GM18511 (cell line): ENCODE results near the gene CDR2.
"Not testable (repeated sequence)": the region's sequence is repeated elsewhere in the genome, so short reads cannot be mapped to it uniquely, and the experiment has no call there.

ENCODE experiments used
- ATAC-seq: cut with Tn5 transposase; IDR thresholded peaks from one replicate; pipeline ENCODE4 v1.9.1; 2021; ENCODE audit warnings: mild to moderate bottlenecking, moderate library complexity; ENCODE audit not compliant: unreplicated experiment

Gene CDR2

DNA sequence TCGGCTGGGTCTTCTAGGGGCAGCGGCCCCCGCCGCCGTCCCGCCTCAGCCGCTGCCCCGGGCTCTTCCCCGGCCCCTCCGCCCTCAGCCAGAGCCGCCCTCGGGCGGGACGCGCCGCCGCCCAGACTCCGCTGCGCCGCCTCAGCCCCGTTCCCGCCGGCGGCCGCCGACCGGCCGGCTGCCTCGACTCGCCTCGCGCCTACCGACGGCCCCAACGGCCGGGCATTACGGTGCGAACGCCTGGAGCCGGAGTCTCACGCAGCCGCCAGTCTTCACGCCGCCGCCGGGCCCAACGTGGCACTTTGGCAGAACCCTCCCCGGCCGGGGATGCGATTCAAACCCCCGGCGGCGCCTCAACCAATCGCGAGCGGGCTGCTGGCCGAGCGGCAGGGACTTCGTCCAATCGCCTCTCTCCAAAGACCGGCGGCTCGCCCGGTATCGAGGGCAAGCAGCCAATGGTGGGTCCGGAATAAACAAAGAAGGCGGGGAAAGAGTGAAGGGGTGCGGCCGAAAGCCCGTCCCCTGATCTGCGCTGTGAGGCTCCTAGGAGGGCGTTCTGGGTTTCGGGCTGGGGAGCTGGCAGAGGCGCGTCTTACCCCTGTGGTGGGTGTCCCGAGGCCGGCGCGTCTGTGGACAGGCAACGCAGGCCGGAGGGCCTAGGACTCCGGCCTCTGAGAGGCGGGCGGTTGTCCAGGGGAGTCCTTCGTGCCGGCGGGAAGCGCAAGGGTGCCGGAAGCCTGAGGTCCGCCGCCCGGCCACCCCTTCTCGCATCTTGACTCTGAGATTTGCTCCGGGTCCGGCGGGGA lies at the start of gene CDR2:
TSS of gene CDR2 (minus strand) at position 309 of the 806 bp plus-strand sequence. CDS start 310 bp downstream, outside the sequence.
- ATAC-seq = peak; percentile 91

DNA sequence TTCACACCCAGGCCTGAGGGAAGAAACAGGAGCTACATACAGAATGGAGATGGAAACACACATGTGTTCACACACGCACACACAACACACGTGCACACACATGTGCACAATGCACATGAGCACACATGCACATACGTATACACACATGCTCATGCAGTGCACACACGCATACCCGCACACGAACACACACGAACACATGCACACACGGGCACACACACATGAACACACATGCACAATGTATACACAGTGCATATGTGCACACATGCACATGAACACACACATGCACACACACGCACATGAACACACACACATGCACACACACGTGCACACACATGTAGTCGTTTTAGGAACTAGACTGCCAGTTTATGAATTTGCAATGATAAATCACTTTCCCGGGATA lies 49.3 kb upstream of the CDR2 start:
- no peak for ATAC-seq

DNA sequence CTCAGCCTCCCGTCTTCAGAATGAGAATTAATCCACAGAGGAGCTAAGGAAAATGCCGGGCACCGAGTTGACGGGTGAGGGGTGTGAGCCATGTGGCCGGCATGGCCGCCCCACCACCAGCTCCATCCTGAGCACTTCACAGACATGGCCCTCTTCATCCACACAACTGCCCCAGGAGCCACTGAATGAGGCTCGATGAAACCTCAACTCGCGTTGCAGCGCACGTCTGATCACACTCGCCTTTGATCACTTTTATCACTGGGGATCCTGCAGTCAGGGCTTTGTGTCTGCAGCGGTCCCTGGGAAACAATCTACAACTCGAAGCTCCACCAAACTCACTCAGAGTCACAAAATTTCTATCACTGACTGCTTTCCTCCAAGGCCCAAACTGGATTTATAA lies 46.7 kb upstream of the CDR2 start:
- ATAC-seq = no peak

GRCh38 chr16:22420606-22421135 lies 46.3 kb upstream of the CDR2 start:
- no peak for ATAC-seq

DNA sequence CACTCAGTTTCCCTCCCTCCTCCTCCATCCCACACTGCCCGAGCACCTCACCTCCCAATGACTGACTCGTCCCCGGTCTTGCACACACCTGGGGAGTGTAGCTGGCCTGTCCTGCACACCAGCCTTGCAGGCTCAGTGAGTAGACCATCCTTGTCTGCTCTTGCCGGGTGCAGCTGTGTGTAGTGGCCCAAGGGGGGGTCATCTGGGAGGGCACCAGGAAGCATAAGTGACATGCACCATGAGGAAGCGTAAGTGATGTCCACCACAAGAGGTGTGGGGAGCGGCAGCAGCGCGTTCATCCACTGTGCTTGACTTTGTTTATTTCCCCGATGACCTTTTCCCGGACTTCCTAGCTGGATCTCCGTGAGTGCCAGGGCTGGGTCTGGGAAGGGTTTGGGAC lies 45.5 kb upstream of the CDR2 start:
- no peak for ATAC-seq

DNA sequence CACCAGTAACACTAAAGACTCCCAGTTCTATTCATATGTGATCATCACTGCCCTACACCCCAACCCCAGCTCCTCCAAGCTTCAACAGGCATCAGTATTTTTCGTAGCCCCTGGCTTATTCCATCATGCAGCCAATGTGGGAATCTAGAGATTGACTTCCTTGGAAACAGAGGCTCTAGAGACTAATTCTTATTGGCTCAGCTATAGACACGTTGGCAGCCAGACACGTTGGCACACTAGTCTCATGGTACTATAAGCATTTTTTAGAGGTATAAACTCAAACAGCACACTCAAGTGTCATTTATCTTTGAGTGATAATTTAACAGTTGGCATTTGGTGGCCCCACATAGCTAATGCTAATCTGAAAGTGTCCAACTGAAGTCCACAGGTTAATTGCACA lies 44.4 kb upstream of the CDR2 start:
- ATAC-seq = no peak

GRCh38 chr16:22417798-22418197 lies 43.4 kb upstream of the CDR2 start:
- ATAC-seq = not testable (repeated sequence)

GRCh38 chr16:22417019-22417418 lies 42.6 kb upstream of the CDR2 start:
- ATAC-seq = no peak

GRCh38 chr16:22413819-22414218 lies 39.4 kb upstream of the CDR2 start:
- ATAC-seq = no peak

- ATAC-seq = no peak
Measured at GRCh38 chr16:22407486-22407885, 33.1 kb upstream of the CDR2 start.

DNA sequence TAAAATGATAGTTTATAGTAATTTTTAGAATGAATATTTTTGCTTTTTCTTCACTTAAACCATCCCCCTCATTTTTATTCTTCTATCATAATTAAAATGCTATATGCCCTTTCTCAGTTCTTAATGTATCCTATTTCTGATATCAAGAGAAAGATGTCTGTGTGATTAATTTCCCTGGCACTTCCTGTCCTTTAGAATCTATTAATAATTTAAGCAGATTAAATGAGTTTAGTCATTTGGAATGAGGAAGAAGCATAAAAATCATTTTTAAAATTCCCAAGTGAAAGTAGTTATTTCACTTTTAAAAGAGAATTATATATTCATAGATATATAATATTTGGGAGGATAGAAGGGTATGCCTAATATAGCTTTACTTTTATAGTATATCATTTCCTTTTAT lies 27.8 kb upstream of the CDR2 start:
- ATAC-seq = no peak

DNA sequence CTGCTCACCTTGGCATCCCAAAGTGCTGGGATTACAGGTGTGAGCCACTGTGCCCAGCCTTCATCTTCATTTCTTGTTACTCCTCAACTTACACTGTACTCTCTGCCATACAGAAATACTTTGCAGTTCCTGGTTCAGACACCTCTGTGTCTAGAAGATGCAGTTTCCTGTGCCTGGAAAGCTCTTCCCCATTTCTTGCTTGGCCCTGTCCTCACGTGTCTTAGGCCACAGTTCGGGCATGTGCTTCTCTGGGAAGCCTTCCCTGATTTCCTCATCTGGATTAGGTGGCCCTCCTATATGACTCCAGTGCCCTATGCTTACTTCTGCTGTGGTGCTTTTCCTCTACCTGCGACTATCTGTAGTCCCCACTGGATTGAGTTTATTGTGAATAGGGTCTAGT lies 26.5 kb upstream of the CDR2 start:
- ATAC-seq = no peak

DNA sequence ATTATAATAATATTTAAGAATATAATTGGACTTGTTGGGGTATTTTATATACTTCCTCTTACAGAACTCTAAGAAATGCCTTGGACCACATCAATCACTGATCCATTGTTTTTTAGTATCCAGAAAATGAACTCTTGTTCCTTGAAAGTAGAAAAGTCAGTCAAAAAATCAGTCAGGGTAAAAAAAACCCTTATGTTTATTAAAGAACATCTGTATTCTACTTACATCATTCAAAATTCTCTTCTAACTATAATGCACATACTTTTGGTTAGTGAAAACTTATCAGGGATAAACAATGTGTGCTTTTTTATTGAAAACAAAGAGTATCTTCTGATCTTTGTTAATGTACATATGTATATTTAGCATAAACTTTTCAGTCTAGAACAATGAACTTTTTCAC lies 23.5 kb upstream of the CDR2 start:
- ATAC-seq = no peak

DNA sequence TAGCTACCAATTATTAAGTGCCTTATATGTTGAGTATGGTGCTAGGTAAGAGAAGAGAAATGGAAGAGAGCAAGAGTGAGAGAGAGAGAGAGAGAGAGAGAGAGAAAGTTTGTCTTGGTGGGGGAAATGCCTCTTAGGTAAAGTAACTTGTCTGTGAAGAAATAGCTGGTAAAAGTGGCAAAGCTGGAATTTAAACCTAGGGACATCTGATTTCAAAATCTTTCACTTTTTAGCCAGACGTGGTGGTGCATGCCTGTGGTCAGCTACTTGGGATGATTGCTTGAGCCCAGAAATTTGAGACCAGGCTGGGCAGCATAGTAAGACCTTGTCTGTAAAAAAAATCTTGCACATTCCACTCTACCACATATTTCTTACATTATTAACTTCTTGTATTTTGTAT lies 23.0 kb upstream of the CDR2 start:
- ATAC-seq = no peak

DNA sequence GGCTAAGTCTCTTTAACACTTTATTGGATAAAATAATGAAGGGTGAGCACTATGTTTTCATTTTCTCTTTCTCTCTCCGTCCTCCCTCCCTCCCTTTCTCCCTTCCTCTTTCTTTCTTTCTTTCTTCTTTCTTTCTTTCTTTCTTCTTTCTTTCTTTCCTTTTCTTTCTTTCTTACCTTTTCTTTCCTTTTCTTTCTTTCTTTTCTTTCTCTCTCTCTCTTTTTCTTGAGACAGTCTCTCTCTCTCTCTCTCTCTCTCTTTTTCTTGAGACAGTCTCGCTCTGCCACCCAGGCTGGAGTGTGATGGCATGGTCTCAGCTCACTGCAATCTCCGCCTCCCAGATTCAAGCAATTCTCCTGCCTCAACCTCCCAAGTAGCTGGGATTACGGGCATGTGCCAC lies 21.5 kb upstream of the CDR2 start:
- ATAC-seq = no peak

GRCh38 chr16:22394121-22394520 lies 19.7 kb upstream of the CDR2 start:
- ATAC-seq = no peak

DNA sequence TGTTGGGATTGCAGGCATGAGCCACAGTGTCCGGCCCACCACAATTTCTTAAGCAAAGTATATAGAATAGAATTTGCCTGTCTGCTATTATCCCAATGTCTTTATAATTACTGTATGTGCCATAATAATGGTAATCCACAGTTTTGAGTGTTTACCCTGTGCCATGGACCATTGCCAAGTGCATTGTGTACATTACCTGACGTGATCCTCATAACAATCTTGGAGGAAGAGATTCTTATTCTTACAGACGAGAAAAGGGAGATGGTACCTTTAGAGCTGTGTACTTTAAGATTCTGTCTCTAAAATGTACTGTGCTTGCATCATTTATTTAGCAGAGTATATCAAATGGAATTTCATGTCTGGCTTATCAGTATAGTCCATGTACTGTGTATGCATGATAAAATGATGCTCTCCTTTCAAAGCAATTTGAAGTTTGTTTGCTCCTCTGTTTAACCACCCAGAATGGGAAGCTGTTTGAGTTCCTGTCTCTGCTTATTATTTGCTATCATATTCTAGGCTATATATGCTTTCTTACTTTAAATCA lies 13.8 kb upstream of the CDR2 start:
- no peak for ATAC-seq

- ATAC-seq = no peak
Measured at GRCh38 chr16:22386976-22387375, 12.6 kb upstream of the CDR2 start.

DNA sequence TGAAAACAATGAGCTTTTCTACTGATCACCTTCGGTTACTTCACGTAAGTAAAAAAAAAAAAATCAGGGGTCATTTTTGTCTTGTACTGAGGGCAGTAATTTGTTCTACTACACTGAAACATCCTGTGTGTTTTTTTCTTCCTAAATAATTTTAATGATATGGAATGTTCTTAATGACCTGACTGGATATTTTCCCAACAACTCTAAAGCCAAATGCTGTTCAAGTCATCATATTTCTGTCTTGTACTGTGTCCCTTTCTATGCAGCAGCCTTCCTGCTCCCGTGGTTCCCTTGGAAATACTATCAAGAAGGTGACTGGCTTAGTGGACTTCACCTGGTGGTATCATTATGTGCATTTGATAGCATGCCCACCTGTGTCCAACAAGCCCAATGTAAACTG lies 10.8 kb upstream of the CDR2 start:
- no peak for ATAC-seq

DNA sequence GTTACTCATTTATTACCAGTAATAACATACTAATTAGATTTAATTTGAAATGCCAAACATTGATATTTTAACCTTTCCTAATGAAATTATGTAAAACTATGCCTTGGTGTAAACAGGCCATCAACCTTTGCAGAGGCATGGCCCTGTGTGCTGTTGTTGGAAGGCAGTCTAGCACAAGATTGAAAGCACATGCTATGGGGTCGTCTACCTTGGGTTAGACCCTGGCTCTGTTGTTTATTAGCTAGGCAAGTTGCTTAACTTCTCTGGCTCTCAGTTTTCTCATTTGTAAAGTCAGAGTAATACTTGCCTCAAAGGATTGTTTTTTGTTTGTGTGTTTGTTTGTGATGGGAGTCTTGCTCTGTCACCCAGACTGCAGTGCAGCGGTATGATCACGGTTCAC lies 9.4 kb upstream of the CDR2 start:
- no peak for ATAC-seq

DNA sequence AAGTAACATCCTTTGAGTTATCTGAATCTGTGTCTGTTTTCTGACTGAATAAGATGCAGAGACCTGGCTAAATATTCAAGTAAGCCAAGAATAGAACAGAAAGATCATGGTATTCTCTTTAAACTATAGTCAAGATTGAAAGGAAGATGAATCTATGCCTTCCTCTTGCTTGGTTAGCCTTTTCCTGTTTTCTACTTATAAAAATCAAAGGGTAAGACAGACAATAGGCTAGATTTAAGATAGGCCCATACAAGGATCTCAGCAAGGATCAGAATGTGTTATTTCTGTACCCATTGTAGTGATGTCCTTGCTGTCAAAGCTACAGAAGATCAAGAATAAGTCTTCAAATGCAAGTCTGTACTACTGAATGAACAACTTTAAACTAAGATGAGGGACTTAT lies 7.0 kb upstream of the CDR2 start:
- no peak for ATAC-seq

- ATAC-seq = no peak
Measured at GRCh38 chr16:22380529-22380928, 6.1 kb upstream of the CDR2 start.

DNA sequence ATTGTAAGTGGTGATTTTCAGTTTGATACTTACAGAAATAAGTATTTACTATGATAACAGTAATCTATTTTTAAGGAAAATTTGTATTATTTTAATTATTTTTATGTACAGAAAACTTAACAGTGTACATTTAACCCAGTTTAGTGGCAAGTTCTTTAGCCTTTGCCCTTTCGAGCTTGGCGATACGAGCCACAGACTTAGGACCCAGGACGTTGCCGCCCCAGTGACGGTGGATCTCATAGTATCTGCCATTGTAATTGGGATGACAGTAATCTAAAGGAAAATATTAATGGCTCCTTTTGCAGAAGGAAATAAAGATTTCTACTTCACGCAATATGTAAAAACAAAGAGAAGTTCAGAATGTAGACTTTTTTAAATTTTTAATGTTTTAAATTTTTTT lies 5.2 kb upstream of the CDR2 start:
- no peak for ATAC-seq
